ENCODE results near the gene POU2AF1. TPM values are rescaled to one million over a fixed set of nuclear protein-coding genes. Genes with fewer than 3 reads are reported as not detected.

The POU2AF1 gene
- total and polyA plus RNA-seq, 2 of the 13 experiments (the other 11 are each of a cell fraction or from before 2014, with no cell fraction given), result 1.9 to 3.6 TPM

DNA sequence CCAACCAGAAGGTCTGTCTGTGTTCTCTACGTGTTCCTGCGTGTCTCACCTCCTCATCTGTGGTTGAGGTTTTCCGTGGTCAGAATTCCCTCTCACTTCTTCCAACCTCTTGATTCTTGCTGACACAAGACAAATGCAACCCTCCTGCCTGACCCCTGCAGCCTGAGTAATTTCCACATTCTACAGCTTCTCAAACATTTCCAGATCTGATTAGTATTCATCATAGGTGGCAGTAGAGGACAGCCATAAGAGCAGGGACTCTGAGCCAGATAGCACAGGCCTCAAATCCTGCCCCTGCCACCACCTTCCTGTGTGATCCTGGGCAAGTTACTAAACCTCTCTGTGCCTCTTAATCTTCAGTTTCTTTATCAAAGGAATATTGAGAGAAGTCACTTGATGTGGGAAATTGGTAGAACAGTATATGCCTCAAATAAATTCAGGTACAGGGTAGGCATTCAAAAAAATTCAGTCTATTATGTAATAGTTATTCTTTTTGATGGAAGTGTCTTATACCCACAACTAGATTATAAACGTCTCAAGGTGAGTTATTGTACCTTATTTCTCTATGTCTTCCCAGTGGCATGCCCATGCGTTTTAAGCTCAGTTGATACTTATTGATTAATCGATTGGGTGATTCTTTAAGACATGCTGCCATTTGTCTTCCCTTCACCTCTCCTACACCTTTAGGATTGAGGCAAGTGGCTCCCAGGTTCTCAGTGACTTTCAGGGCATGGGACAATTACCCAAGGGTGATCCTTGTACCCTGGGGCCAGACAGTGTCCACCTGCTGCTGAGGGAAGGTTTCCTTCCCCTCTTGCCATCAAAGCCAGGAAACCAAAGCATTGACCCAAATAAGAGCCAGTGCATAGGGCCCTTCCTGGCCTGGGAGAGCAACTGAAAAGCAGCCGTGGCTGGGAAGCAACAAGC lies 19.6 kb downstream of the POU2AF1 start (continued):
- TF ChIP-seq, protein P1, sequence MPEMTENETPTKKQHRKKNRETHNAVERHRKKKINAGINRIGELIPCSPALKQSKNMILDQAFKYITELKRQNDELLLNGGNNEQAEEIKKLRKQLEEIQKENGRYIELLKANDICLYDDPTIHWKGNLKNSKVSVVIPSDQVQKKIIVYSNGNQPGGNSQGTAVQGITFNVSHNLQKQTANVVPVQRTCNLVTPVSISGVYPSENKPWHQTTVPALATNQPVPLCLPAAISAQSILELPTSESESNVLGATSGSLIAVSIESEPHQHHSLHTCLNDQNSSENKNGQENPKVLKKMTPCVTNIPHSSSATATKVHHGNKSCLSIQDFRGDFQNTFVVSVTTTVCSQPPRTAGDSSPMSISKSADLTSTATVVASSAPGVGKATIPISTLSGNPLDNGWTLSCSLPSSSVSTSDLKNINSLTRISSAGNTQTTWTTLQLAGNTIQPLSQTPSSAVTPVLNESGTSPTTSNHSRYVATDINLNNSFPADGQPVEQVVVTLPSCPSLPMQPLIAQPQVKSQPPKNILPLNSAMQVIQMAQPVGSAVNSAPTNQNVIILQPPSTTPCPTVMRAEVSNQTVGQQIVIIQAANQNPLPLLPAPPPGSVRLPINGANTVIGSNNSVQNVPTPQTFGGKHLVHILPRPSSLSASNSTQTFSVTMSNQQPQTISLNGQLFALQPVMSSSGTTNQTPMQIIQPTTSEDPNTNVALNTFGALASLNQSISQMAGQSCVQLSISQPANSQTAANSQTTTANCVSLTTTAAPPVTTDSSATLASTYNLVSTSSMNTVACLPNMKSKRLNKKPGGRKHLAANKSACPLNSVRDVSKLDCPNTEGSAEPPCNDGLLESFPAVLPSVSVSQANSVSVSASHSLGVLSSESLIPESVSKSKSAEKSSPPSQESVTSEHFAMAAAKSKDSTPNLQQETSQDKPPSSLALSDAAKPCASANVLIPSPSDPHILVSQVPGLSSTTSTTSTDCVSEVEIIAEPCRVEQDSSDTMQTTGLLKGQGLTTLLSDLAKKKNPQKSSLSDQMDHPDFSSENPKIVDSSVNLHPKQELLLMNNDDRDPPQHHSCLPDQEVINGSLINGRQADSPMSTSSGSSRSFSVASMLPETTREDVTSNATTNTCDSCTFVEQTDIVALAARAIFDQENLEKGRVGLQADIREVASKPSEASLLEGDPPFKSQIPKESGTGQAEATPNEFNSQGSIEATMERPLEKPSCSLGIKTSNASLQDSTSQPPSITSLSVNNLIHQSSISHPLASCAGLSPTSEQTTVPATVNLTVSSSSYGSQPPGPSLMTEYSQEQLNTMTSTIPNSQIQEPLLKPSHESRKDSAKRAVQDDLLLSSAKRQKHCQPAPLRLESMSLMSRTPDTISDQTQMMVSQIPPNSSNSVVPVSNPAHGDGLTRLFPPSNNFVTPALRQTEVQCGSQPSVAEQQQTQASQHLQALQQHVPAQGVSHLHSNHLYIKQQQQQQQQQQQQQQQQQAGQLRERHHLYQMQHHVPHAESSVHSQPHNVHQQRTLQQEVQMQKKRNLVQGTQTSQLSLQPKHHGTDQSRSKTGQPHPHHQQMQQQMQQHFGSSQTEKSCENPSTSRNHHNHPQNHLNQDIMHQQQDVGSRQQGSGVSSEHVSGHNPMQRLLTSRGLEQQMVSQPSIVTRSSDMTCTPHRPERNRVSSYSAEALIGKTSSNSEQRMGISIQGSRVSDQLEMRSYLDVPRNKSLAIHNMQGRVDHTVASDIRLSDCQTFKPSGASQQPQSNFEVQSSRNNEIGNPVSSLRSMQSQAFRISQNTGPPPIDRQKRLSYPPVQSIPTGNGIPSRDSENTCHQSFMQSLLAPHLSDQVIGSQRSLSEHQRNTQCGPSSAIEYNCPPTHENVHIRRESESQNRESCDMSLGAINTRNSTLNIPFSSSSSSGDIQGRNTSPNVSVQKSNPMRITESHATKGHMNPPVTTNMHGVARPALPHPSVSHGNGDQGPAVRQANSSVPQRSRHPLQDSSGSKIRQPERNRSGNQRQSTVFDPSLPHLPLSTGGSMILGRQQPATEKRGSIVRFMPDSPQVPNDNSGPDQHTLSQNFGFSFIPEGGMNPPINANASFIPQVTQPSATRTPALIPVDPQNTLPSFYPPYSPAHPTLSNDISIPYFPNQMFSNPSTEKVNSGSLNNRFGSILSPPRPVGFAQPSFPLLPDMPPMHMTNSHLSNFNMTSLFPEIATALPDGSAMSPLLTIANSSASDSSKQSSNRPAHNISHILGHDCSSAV (CRISPR knock-in tag; IDR thresholded peaks at IDR 0.05; ENCODE audit: borderline replicate concordance), result no peak
- TF ChIP-seq POLR2AphosphoS2 (IDR thresholded peaks at IDR 0.05; ENCODE audit: low read depth, low read length) (no peak), GPN1 (CRISPR knock-in tag; IDR thresholded peaks at IDR 0.05; ENCODE audit: borderline replicate concordance) (no peak), ETV5 (CRISPR knock-in tag; IDR thresholded peaks at IDR 0.05; ENCODE audit: borderline replicate concordance) (peak; percentile 20; the same call in 1 of the 2 replicates), FOXK1 (CRISPR knock-in tag; IDR thresholded peaks at IDR 0.05; ENCODE audit: borderline replicate concordance, low read depth) (no peak), NFE2 (CRISPR knock-in tag; IDR thresholded peaks at IDR 0.05) (no peak), ZBTB20 (CRISPR knock-in tag; IDR thresholded peaks at IDR 0.05; ENCODE audit: borderline replicate concordance, low read depth) (no peak)
- TF ChIP-seq, protein P2, sequence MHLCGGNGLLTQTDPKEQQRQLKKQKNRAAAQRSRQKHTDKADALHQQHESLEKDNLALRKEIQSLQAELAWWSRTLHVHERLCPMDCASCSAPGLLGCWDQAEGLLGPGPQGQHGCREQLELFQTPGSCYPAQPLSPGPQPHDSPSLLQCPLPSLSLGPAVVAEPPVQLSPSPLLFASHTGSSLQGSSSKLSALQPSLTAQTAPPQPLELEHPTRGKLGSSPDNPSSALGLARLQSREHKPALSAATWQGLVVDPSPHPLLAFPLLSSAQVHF (CRISPR knock-in tag; IDR thresholded peaks at IDR 0.05), result no peak
- TF ChIP-seq, protein P3, sequence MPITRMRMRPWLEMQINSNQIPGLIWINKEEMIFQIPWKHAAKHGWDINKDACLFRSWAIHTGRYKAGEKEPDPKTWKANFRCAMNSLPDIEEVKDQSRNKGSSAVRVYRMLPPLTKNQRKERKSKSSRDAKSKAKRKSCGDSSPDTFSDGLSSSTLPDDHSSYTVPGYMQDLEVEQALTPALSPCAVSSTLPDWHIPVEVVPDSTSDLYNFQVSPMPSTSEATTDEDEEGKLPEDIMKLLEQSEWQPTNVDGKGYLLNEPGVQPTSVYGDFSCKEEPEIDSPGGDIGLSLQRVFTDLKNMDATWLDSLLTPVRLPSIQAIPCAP (CRISPR knock-in tag; IDR thresholded peaks at IDR 0.05; ENCODE audit: low read depth), result no peak; the same call in 1 of the 2 replicates
- TF ChIP-seq, protein P4, sequence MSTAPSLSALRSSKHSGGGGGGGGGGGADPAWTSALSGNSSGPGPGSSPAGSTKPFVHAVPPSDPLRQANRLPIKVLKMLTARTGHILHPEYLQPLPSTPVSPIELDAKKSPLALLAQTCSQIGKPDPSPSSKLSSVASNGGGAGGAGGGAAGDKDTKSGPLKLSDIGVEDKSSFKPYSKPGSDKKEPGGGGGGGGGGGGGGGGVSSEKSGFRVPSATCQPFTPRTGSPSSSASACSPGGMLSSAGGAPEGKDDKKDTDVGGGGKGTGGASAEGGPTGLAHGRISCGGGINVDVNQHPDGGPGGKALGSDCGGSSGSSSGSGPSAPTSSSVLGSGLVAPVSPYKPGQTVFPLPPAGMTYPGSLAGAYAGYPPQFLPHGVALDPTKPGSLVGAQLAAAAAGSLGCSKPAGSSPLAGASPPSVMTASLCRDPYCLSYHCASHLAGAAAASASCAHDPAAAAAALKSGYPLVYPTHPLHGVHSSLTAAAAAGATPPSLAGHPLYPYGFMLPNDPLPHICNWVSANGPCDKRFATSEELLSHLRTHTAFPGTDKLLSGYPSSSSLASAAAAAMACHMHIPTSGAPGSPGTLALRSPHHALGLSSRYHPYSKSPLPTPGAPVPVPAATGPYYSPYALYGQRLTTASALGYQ (CRISPR knock-in tag; IDR thresholded peaks at IDR 0.05), result no peak
- TF ChIP-seq, protein P5, sequence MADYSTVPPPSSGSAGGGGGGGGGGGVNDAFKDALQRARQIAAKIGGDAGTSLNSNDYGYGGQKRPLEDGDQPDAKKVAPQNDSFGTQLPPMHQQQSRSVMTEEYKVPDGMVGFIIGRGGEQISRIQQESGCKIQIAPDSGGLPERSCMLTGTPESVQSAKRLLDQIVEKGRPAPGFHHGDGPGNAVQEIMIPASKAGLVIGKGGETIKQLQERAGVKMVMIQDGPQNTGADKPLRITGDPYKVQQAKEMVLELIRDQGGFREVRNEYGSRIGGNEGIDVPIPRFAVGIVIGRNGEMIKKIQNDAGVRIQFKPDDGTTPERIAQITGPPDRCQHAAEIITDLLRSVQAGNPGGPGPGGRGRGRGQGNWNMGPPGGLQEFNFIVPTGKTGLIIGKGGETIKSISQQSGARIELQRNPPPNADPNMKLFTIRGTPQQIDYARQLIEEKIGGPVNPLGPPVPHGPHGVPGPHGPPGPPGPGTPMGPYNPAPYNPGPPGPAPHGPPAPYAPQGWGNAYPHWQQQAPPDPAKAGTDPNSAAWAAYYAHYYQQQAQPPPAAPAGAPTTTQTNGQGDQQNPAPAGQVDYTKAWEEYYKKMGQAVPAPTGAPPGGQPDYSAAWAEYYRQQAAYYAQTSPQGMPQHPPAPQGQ (CRISPR knock-in tag; IDR thresholded peaks at IDR 0.05; ENCODE audit: borderline replicate concordance), result no peak
